Retina (tissue), 1 donor: ENCODE measurements around the gene HAUS5.
A peak's percentile ranks its signal among the peaks of the same experiment; 100 is the strongest.

Source experiments
- DNase-seq: peaks from one replicate; pipeline ENCODE4 v3.0.0-alpha.2; 2016

The HAUS5 gene

DNA sequence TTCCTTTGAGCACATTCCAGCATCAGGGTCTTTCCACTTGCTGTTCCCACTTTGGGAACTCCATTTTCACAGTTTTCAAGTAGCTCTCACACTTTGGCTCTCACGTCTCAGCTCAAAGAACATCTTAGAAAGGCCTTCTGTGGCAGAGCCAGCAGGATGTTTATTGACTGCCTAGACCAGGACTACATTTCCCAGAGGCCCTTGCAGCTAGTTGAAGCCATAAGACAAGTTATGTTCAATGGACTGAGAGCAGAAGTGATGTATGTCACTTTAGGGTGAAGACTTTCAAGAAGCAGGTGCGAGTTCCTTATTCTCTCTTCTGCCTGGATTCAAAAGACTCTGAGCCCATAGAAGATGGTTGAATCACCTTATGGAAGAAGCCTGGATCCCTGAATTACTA is 4.3 kb upstream of the HAUS5 start:
- DNase-seq, result no peak

DNA sequence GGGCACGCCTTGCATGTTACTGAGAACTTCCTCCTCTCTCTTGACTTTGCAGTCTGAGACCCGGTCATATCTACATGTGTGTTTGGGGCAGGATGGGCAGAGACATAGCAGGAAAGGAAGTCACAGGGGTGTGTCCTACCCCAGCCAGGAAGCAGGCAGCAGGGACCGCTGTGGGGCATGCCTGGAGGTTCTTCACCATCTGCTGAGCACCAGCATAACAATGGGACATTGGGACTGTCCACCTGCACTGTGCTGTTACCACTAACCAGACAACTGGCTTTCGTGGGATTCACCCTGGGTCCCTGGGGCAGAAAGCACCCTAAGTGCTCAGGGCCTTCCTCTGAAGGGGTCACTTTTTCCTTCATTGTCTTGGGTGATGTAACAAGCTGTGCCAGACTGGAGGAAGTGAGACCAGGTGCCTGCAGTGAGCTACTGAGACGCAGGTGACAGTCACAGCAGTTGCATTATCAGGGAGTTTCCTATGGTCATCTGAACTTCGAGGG is 2.6 kb upstream of the HAUS5 start:
- DNase-seq, result no peak

DNA sequence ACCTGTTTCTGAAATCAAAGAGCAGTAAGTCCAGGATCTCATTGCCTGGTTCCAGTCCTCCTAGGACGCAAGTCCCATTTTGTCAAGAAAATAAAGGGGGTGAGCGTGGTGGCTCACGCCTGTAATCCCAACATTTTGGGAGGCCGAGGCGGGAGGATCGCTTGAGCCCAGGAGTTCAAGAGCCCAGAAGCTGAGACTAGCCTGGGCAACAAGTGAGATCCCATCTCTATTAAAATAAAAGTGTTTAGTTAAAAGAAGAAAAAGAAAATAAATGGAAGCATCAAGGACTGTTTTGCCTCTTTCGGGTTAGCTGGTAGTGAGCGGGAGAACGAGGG is 344 bp upstream of the HAUS5 start:
- DNase-seq, result no peak

DNA sequence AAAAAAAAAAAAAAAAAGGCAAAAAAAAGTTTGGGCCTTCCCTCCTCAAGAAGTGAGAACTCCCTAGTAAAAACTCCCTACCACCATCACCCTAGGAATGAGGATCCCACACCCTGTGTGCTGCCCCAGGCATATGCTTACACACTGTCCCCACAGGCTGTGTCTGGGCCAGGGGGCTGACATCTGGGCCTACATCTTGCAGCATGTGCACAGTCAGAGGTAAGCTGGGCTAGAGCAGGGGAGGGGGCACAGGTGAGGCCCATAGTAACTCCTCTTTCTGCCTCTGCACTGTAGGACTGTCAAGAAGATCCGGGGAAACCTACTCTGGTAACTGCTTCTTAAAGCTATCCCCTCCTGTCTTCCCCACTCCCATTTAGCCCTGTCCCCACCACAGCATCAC is 1.0 kb downstream of the HAUS5 start:
- DNase-seq, result no peak

DNA sequence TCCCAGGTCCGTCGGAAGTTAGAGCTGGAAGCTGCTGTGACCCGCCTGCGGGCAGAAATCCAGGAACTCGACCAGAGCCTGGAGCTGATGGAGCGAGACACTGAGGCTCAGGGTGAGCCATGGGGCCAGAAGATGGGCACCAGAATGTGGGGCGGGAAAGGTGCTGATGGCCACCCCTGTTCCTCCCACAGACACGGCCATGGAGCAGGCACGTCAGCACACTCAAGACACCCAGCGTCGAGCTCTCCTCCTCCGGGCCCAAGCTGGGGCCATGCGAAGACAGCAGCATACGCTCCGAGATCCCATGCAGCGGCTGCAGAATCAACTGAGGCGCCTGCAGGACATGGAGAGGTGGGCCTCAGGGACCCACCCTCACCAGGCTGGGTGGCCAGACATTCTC is 2.5 kb downstream of the HAUS5 start:
- no peak for DNase-seq

DNA sequence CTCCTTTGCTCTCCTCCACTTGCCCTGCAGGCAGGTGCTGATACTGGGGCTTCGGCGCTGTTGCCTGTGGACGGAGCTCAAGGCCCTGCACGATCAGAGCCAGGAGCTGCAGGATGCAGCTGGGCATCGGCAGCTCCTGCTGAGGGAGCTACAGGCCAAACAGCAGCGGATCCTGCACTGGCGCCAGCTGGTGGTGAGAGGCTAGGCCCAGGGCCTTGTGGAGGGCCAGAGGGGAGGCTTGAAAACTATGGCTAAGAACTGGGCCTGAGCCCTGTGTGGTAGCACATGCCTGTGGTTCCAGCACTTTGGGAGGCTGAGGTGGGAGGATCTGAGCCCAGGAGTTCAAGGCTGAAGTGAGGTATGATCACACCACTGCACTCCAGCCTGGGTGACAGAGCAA is 6.3 kb downstream of the HAUS5 start:
- no peak for DNase-seq

DNA sequence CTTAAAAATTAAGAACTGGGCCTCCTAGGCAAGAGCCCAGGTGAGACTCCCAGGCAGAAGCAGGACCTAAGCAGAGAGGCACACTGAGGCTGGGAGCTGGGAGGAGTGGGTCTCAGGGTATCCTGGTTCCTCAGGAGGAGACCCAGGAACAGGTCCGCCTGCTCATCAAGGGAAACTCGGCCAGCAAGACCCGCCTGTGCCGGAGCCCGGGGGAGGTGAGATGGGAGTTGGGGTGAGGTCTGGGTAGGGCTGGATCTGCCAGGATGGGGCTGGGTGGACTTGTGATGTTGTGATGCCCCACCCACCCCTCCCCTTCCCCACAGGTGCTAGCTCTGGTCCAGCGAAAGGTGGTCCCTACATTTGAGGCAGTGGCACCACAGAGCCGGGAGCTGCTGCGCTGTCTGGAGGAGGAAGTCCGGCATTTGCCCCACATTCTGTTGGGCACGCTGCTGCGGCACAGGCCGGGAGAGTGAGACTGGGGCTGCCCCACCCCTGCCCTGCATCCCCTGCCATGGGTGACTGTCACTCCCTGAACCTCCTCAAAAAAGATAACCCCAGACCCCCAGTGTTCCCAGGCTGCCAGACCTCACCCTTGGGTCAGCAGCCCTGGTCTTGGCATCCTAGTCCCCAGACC is 6.9 kb downstream of the HAUS5 start:
- DNase-seq, result no peak

DNA sequence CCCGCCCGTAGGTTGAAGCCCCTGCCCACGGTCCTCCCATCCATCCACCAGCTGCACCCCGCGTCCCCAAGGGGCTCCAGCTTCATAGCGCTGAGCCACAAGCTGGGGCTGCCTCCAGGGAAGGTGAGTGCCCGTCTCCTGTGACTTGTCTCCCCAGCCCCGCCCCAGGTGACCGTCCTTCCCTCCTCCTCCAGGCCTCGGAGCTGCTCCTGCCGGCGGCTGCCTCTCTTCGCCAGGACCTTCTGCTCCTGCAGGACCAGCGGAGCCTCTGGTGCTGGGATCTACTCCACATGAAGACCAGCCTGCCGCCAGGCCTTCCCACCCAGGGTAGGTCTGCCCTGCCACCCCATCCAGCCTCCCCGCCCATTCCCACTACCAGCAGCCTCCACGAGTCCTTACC is 7.5 kb downstream of the HAUS5 start:
- DNase-seq, result no peak

DNA sequence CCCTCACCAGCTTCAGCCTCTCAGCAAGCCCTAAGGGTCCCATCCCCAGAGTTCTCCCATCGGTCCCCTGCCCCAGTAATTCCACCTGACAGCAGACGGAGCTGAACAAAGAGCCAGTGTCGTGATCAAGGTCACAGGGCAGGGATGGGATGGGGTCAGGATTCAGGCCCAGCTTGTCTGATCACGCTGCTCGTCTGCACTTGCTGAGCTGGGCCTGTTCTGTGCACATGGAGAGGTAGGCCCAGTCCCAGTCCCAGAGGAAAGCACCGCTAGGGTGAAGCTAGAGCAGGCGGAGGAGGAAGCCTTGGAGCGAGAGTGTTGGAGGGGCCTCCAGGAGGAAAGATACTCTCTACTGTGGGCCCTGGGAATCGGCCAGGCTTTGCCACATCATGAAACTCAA is 9.2 kb downstream of the HAUS5 start:
- DNase-seq, result no peak

DNA sequence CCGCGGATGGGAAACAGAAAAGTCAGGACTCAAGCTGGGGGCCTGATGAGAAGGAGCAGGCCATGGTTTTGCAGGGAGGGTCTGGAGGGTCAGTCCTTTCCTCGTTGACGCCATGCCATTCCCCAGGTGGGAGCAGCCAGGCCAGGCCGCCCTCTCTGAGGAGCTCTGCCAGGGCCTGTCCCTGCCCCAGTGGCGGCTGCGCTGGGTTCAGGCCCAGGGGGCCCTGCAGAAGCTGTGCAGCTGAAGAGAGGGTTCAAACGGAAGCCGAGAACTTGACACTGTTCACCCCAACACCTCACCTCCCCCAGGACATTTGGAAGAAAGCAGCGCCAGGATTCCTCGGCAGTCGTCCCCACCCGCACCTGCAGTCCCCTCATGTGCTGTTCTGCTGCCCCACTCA is 10.2 kb downstream of the HAUS5 start:
- DNase-seq, result no peak

DNA sequence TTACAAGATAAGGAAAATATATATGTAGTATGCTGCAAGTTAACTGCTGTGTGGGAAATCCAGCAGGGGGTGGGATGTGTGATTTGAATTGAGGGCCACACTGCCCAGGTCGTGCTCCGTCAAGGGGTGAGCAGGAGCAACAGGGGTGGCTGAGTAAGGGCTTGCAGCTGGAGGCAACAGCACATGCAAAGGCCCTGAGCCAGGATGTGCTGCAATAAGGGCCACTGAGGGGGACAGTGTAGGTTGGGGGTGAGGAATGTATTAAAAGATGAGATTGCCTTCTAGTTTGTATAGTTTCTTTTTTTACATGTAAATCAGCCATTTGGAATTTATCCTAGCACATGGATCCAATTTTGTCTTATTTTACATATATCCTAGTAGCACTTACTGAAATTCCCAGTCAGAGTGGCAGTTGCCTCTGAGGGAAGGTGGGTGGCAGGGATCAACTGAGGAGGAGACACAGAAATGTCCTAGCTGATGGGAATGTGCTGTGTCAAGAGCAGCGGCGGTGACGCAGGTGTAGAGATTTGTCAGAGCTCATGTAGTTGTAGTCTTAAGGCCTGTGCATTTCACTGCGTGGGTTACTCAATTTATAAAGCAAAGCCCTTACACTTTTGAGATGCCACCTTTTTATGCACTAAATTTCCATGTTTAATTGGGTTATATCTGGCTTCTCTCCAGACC is 10.9 kb downstream of the HAUS5 start:
- DNase-seq, result no peak

DNA sequence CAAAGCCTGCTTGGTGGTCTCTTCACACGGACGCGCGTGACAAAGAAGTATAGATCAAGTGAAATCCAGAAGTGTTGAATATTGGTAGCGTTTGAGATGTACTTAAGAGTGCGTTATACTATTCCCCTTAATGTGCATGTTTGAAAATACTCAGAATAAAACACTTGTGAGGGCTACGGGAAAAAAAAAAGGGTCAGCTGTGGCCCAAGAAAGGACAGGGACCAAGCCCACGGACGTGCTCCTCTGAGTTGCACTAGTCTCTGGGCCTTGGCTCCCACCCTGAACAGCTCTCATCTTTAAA is 15.7 kb downstream of the HAUS5 start:
- no peak for DNase-seq

DNA sequence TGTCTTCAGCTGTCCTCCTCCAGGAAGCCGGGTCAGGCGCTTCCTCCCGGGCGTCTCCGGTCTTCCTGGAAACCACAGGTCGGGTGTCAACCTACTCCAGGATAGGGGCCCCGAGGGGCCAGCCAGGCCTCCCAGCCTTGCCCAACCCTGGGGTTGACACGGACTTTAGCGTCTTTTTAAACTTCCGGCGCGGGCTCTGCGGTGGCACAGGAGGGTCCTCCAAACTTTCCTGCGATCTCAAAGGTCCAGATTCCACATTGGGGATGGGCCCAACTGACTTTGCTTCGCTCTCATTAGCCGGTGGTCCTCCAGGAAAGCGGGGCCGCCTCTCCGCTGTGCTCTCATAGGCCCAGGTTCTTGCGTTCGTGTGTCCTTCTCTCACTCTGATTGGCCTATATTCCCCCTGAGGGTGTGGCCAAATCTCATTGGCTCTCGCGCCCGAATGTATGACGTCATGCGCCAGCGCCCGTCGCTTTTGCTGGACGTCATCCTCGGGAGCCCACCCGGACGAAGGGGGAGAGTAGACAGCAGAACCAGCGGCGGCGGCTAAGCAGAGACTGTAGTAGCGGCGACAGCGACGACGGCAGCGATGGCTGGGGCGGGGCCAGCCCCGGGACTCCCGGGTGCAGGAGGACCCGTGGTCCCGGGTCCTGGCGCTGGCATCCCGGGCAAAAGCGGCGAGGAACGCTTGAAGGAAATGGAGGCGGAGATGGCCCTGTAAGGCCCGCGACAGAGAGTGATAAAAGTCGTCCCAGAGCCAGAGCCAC is 16.2 kb downstream of the HAUS5 start, which contains the start of gene RBM42:
Gene RBM42, plus strand, starts transcription at position 472 of the 767 bp plus-strand sequence. Its CDS starts 118 bp downstream, at position 590.
- peak; percentile 98 for DNase-seq

DNA sequence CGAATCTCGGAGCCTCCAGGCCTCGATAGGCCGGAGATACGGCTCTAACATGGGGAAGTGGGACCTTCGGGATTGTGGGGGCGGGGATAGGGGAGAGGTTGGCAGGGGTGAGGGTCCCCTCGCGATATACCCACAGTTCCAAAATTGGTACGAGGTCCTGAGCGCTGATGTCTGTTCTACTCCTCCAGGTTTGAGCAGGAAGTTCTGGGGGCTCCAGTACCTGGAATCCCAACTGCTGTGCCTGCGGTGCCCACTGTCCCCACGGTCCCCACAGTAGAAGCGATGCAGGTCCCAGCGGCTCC is 16.7 kb downstream of the HAUS5 start:
- DNase-seq, result no peak

DNA sequence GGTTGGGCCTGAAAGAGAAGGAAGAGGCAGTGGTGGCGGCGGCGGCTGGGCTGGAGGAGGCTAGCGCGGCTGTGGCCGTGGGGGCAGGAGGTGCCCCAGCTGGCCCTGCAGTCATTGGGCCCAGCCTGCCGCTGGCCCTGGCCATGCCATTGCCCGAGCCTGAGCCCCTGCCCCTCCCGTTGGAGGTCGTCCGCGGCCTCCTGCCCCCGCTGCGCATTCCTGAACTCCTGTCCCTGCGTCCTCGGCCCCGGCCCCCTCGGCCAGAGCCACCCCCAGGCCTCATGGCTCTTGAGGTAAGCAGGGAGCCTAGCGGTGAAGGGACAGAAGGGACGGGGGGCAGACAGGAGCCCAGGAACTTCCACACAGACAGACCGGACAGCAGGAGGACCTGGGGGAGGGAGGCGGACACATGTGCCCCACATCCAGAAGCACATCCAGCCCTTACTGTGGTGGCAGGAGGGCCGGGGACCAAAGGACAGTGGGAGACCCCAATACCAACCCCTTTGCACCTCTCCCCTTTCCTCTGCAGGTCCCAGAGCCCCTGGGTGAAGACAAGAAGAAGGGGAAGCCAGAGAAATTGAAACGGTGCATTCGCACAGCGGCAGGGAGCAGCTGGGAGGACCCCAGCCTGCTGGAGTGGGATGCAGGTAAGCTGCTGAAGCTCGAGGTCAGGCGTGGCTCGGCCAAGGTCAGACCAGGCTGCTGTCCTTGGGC is 21.3 kb downstream of the HAUS5 start:
- DNase-seq, result no peak

DNA sequence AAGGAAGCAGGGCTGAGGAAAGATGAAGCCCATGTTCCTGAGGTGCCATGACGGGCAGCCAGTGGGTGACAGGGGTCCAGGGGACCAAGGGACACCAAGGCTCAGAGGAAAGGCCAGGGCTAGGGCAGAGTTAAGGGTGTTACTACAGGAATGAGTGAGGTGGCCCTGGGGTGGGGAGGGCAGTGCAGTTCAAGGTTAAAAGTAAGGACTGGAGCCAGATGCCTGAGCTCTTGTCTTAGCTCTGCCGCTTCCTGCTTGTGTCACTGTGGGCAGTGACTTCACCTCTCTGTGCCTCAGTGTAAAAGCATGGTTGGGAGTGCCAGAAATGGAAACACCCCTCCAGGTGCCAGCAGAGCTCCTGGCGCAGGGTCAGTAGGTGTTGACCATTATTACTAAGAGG is 24.1 kb downstream of the HAUS5 start:
- DNase-seq, result no peak

DNA sequence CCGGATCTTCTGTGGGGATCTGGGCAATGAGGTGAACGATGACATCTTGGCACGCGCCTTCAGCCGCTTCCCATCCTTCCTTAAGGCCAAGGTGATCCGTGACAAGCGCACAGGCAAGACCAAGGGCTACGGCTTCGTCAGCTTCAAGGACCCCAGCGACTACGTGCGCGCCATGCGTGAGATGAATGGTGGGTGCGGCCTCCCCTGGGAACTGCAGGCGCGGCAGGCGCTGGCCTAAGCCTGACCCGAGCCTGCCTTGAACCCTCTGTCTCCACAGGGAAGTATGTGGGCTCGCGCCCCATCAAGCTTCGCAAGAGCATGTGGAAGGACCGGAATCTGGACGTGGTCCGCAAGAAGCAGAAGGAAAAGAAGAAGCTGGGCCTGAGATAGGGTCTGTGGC is 24.6 kb downstream of the HAUS5 start:
- no peak for DNase-seq

DNA sequence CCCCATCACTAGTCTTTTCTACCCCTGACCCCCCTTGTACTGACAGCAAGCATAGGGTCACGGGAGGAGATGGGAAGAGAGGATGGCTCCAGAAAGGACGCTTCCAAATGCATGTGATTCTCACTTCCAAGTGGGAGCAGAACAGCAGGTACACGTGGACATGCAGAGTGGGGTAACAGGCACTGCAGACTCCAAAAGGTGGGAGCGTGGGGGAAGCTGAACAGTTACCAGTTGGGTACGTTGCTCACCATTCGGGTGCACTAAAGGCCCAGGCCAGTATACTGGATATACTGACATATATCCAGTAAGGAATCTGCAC is 26.7 kb downstream of the HAUS5 start:
- DNase-seq, result no peak

DNA sequence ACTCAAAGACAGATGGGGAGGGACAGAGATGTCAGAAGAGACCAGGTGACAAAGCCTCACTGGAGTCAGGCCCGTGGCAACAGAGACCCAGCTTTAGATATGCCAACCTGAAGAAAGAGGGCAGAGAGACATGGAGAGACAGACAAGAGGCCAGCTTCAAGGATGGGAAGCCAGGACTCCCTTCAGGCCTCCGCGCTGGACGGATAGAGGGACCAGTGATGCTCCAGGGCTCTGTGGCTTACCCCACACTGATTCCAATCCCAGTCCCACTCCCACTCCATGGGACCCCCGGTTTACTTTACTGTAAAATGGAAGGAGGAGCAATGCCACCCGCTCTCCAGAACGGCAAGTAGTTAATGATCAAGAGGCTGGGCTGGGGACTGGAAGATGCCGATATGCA is 27.3 kb downstream of the HAUS5 start:
- no peak for DNase-seq

DNA sequence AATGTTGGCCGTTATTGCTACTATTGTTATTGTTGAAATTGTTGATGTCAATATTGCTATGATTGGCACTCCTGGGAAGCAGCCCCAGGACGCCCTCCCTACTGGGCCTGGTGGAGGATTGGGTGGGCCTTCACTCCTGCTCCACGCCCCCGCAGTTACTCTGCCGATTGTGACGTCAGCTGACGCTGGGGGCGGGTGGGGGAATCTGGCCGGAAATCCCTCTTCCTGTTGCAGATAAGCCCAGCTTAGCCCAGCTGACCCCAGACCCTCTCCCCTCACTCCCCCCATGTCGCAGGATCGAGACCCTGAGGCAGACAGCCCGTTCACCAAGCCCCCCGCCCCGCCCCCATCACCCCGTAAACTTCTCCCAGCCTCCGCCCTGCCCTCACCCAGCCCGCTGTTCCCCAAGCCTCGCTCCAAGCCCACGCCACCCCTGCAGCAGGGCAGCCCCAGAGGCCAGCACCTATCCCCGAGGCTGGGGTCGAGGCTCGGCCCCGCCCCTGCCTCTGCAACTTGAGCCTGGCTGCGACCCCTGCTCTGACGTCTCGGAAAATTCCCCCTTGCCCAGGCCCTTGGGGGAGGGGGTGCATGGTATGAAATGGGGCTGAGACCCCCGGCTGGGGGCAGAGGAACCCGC is 29.1 kb downstream of the HAUS5 start, which contains the start of gene ETV2:
Gene ETV2, plus strand, starts transcription at position 231 of the 637 bp plus-strand sequence. CDS start 716 bp downstream, outside the sequence.
- DNase-seq, result no peak

DNA sequence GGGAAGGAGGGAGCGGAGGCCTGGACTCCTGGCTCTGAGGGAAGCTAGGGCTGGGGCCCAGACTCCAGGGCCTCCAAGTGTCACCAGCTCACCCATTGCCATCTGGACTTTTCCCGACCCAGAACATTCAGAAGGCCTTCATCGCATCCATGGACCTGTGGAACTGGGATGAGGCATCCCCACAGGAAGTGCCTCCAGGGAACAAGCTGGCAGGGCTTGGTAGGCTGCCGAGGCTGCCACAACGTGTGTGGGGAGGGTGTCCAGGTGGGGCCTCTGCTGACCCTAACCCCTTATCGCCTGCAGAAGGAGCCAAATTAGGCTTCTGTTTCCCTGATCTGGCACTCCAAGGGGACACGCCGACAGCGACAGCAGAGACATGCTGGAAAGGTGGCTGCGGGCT is 29.8 kb downstream of the HAUS5 start:
- DNase-seq, result no peak

DNA sequence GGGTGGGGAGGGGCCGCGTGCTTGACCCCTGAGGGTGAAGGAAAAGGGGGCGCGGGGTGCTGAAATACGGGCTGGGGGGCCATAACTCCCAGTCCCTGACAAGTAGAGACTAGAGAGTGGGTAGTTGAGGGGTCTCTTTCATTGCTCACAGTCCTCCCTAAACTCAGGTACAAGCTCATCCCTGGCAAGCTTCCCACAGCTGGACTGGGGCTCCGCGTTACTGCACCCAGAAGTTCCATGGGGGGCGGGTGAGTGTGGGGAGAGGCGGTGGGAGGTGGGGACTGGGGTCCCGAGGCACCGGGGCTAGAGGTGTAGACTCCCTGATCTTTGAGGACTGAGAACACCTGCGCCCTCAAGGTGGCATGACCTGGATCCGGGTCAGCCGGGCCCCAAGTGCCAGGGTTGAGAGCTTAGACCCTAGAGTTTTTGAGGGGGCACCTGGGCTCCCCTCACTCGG is 30.3 kb downstream of the HAUS5 start:
- no peak for DNase-seq
